Thymus (tissue), 11 donors: Measurements from ENCODE around the gene CLSTN1. TPM values are rescaled to one million over a fixed set of nuclear protein-coding genes. Genes with fewer than 3 reads are reported as not detected.
"Not testable (repeated sequence)": the region's sequence is repeated elsewhere in the genome, so short reads cannot be mapped to it uniquely, and the experiment has no call there.

Source experiments
- DNase-seq, 9 donors: peaks; one replicate each; pipeline ENCODE4 v3.0.0-alpha.2; 2013; ENCODE audit warnings: low spot score in 9 of 9, low read depth in 6 of 9, missing footprints in 1 of 9
- H3K27ac ChIP-seq, 2 donors: one replicate each; pipeline ENCODE4 v1.5.1; 2013; ENCODE audit warnings: control low read depth in 1 of 2, low read depth in 1 of 2, low read length in 1 of 2, mild to moderate bottlenecking in 1 of 2, moderate library complexity in 1 of 2
- H3K27me3 ChIP-seq, 2 donors: one replicate each; pipeline ENCODE4 v1.5.1; 2013; ENCODE audit warnings: low read length in 1 of 2; ENCODE audit not compliant: control insufficient read depth in 2 of 2, insufficient read depth in 1 of 2
- H3K36me3 ChIP-seq, 2 donors: one replicate each; pipeline ENCODE4 v1.5.1; 2013; ENCODE audit warnings: low read length in 1 of 2, mild to moderate bottlenecking in 1 of 2, moderate library complexity in 1 of 2; ENCODE audit not compliant: control insufficient read depth in 2 of 2, insufficient read depth in 2 of 2
- H3K4me1 ChIP-seq, 2 donors: one replicate each; pipeline ENCODE4 v1.5.1; 2013; ENCODE audit warnings: low read length in 2 of 2; ENCODE audit not compliant: control insufficient read depth in 2 of 2, insufficient read depth in 2 of 2
- H3K4me3 ChIP-seq, 2 donors: one replicate each; pipeline ENCODE4 v1.5.1; 2013; ENCODE audit warnings: low read length in 2 of 2, control low read depth in 1 of 2, mild to moderate bottlenecking in 1 of 2
- H3K9me3 ChIP-seq, 2 donors: one replicate each; pipeline ENCODE4 v1.5.1; 2013; ENCODE audit warnings: low read length in 1 of 2, mild to moderate bottlenecking in 1 of 2; ENCODE audit not compliant: control insufficient read depth in 2 of 2, insufficient read depth in 1 of 2
- WGBS: extraction: QIAGEN DNeasy Blood & Tissue Kit; methylation state at CpG from one replicate; pipeline ENCODE4 v1.1.7; 2013; 5-methylcytosine and 5-hydroxymethylcytosine counted together
- polyA plus RNA-seq: library from polyadenylated mRNA; stranded (reverse); fragments of 200-250 nt; gene quantifications from one replicate; pipeline ENCODE4 v1.2.3, GENCODE V29; 2013
- total RNA-seq: library from RNA; stranded (reverse); fragments of 120-200 nt; gene quantifications from one replicate; pipeline ENCODE4 v1.2.4, GENCODE V29; 2013
- donor health status: healthy.

Gene CLSTN1
- total and polyA plus RNA-seq, 2 donors = 27.0 to 63.1 TPM

DNA sequence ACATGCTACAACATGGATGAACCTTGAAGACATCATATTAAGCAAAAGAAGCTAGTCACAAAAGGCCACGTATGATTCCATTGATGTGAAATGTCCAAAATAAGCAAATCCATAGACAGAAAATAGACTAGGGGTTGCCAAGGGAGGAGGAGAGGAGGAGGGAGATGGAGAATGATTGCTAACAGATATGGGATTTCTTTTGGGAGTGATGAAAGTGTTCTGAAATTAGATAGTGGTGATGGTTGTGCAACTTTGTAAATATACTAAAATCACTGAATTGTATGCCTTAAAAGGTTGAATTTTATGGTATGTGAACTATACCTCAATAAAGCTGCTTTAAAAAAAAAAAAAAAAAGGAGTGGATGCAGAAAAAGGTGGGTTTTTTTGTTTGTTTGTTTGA, 7.6 kb downstream of the CLSTN1 start:
- no peak overlapping the region for H3K27ac ChIP-seq
- no peaks in the 10 kb centered on the region for H3K9me3 ChIP-seq
- no peaks in the 10 kb centered on the region for H3K27me3 ChIP-seq
- H3K4me3 ChIP-seq = no peak overlapping the region
- H3K4me1 ChIP-seq = no peaks in the 10 kb centered on the region
- WGBS = 99% methylated on average over 1 of the region's 1 CpG
- peaks cover 0 to 3% of the 10 kb centered on the region in 2 donors for H3K36me3 ChIP-seq
- no peak for DNase-seq

DNA sequence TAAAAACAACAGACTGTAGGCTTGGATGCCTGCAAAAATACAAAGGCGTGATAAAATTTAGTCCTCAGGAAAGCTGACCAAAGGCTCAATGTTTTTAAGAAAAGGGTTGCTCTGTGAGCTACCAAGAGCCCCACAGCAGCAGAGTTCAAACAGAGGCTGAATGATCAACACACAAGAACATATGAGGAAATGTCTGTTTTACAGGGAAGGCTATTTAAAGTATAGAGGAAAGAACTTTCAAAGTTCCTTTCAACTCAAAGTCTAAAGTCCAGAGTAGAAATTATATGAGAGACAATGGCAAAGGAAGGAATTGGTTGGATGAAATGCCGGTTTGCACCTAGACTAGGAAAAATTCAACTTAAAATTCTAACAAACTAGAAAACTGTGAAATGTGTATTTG, 8.6 kb downstream of the CLSTN1 start:
- 81% methylated on average over 2 of the region's 2 CpGs for WGBS
- no peak overlapping the region for H3K27ac ChIP-seq
- H3K4me1 ChIP-seq = no peaks in the 10 kb centered on the region
- H3K27me3 ChIP-seq = no peaks in the 10 kb centered on the region
- no peak for DNase-seq
- no peak overlapping the region for H3K4me3 ChIP-seq
- H3K36me3 ChIP-seq = no peaks in the 10 kb centered on the region
- no peaks in the 10 kb centered on the region for H3K9me3 ChIP-seq

DNA sequence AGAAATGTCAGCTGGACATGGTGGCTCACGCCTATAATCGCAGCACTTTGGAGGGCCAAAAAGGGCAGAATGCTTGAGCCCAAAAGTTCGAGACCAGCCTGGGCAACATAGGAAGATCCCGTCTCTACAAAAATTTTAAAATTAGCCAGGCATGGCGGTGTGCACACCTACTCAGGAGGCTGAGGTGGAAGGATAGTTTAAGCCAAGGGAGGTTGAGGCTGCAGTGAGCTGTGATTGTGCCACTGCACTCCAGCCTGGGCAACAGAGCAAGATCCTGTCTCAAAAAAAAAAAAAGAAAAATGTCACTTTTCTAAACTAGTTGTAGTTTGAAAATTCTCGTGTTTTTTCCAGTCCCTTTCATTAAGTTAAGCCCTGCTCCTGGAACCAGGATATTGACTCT, 9.1 kb downstream of the CLSTN1 start:
- 98% methylated on average over 6 of the region's 6 CpGs for WGBS
- H3K27ac ChIP-seq = no peak overlapping the region

DNA sequence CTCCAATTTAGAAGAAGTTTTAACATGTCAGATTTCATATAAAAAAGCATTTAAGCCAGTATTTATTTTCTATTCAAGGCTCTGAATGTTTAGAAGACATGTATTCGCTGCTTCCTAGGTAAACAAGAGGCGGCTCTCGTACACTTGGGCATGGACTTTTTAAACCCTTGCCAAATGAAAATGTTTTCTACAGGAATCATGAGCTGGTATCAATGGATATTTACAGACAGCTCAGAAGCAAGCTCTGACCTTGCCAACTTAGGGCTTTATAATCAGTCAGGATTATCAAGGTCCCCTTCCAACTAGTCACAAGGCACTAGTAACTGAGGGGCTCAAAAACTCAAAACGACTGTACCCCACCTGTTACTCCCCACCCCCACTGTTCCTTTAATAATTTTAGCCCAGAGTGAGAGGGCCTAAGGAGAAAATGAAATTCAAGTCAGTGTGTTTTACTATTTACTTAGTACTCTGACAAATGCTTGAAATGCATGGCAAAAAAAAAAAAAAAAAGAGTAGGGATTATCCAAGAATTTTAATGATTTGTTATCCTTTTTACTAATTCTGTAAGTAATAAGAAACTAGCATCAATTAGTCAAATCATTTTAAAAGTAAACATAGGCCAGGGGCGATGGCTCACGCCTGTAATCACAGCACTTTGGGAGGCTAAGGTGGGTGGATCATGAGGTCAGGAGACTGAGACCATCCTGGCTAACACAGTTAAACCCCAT, 12.4 kb downstream of the CLSTN1 start:
- DNase-seq = no peak
- peaks cover 3 to 15% of the 10 kb centered on the region in 2 donors for H3K4me1 ChIP-seq
- WGBS = 96% methylated on average over 6 of the region's 6 CpGs

More for the DNA sequence above, 9.1 kb downstream of the CLSTN1 start:
- no peak overlapping the region for H3K4me3 ChIP-seq
- H3K27me3 ChIP-seq = no peaks in the 10 kb centered on the region
- H3K36me3 ChIP-seq = no peaks in the 10 kb centered on the region
- no peaks in the 10 kb centered on the region for H3K9me3 ChIP-seq
- DNase-seq = no peak
- no peaks in the 10 kb centered on the region for H3K4me1 ChIP-seq

DNA sequence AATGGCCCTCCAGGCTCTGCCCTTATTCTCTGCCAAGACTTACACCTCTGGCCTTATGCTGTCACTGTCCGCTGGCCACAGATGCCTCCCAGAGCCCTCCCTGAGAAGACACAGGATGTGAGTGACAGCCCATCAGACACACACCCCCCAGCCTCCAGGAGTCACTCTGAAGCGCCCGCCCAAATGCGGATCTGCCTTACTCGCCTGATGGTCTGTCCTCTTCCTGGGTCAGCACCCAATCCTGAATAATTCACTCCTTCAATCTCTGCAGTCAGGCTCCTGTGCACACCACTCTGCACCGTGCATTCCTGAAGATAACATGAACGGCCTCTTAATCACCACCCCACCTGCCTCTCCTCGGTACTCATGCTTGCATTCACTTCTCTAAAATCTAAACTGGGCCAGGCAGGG, 14.7 kb downstream of the CLSTN1 start:
- H3K27ac ChIP-seq = no peak overlapping the region
- H3K27me3 ChIP-seq = no peaks in the 10 kb centered on the region
- 90% methylated on average over 8 of the region's 8 CpGs for WGBS
- peaks cover 3 to 15% of the 10 kb centered on the region in 2 donors for H3K4me1 ChIP-seq
- DNase-seq = no peak
- no peak overlapping the region for H3K4me3 ChIP-seq
- H3K36me3 ChIP-seq = peaks cover 3 to 7% of the 10 kb centered on the region in 2 donors
- no peaks in the 10 kb centered on the region for H3K9me3 ChIP-seq

More for the DNA sequence above, 12.4 kb downstream of the CLSTN1 start:
- Histone ChIP-seq H3K4me3 (no peak overlapping the region), H3K27ac (no peak overlapping the region), H3K9me3 (no peaks in the 10 kb centered on the region), H3K27me3 (no peaks in the 10 kb centered on the region), H3K36me3 (peaks cover 3 to 7% of the 10 kb centered on the region in 2 donors)

DNA sequence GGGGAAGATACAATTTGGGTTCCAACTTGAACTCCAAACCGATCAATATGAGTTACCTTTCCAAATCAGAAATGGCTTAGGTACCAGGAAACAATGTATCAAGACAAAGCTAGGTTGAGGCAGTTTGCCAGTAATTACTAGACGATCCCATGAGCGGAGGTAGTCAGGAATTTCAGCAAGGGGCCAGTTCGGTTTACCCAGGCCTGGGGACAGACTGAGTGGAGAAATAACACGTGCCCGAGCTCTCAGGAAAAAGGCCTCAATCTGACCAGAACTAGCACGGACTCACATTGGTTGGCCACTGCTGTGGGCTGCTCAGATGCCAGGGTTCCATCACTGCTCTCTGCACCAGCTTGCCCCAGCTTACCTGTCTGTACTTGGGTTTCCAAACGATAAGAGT, 15.3 kb downstream of the CLSTN1 start:
- no peaks in the 10 kb centered on the region for H3K9me3 ChIP-seq
- no peak overlapping the region for H3K4me3 ChIP-seq
- DNase-seq = no peak
- no peak overlapping the region for H3K27ac ChIP-seq
- 96% methylated on average over 8 of the region's 8 CpGs for whole genome bisulfite sequencing
- peaks cover 3 to 15% of the 10 kb centered on the region in 2 donors for H3K4me1 ChIP-seq
- H3K36me3 ChIP-seq = peaks cover 3 to 7% of the 10 kb centered on the region in 2 donors
- no peaks in the 10 kb centered on the region for H3K27me3 ChIP-seq

DNA sequence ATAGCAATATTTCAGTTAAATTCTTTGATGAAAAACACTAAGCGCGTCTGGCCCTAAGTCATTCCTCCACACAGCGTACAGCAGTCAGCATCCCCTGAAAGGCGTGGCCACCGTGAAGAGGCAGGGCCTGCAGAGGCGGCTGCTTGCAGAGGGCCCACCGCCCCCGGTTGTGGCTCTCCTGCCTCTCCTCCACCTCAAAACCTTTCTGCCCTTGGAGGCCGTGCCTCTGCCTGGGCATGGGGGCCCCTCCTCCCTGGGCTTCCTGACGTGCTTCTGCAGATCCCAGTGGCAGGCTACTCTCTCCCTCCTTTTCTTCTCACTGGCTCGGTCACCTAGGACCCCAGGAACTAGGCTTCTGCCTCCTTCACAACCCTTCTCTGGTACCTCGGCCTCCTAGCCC, 16.2 kb downstream of the CLSTN1 start:
- no peaks in the 10 kb centered on the region for H3K27me3 ChIP-seq
- peaks cover 3 to 7% of the 10 kb centered on the region in 2 donors for H3K36me3 ChIP-seq
- peaks cover 3 to 15% of the 10 kb centered on the region in 2 donors for H3K4me1 ChIP-seq
- no peak overlapping the region for H3K4me3 ChIP-seq
- H3K27ac ChIP-seq = no peak overlapping the region
- 76% methylated on average over 12 of the region's 12 CpGs for WGBS
- DNase-seq = peak in 1 of 9 donors; percentile 26
- no peaks in the 10 kb centered on the region for H3K9me3 ChIP-seq

DNA sequence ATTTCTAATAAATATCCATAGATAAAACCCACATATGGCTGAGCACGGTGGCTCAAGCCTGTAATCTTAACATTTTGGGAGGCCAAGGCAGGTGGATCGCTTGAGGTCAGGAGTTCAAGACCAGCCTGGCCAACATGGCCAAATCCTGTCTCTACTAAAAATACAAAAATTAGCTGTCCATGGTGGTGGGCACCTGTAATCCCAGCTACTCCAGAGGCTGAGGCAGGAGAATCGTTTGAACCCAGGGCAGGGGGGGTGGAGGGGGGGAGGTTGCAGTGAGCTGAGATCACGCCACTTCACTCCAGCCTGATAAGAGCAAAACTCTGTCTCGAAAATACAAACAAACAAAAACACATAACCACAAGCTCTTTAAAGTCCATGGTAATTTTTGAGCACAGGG, 17.8 kb downstream of the CLSTN1 start:
- not testable (repeated sequence) for H3K36me3 ChIP-seq, H3K4me3 ChIP-seq, H3K9me3 ChIP-seq, H3K27me3 ChIP-seq, H3K27ac ChIP-seq, DNase-seq
- 96% methylated on average over 5 of the region's 5 CpGs for WGBS
- peaks cover 3 to 15% of the 10 kb centered on the region in 2 donors for H3K4me1 ChIP-seq

DNA sequence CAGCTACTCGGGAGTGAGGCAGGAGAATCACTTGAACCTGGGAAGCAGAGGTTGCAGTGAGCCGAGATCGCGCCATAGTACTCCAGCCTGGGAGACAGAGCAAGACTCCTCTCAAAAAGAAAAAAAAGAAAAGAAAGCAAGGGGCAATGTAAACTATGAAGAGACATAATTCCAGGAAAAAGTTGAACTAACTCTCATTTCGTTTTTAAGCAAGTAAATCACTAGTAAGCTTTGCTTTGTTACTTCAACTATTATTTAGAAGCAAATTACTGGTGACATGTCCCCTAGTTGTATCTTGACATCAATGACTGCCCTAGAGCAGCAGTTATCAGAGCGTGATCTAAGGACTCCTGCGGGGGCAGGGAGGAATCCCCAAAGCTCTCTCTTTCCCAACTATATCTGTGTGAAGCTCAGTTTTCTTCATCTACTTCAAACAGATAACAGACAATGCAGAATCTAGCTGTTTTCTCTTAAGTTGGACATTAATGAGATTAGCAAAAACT, 18.7 kb downstream of the CLSTN1 start:
- Histone ChIP-seq H3K27ac (no peak overlapping the region), H3K4me1 (peaks cover 3 to 15% of the 10 kb centered on the region in 2 donors), H3K4me3 (no peak overlapping the region), H3K27me3 (no peaks in the 10 kb centered on the region), H3K36me3 (peaks cover 3 to 7% of the 10 kb centered on the region in 2 donors), H3K9me3 (no peaks in the 10 kb centered on the region)
- DNase-seq = no peak
- WGBS = 91% methylated on average over 7 of the region's 7 CpGs
